DOHH2 (cell line): ENCODE measurements around the gene NEK4.

Experiments
- EZH2phosphoT487 ChIP-seq: fragments of 200-600 bp; sonication (generic); IDR thresholded peaks from 2 replicates; pipeline ENCODE4 v1.6.1; 2017; ENCODE audit warnings: borderline replicate concordance, mild to moderate bottlenecking, antibody characterized with exemption, low read length, moderate library complexity, mixed read lengths
- TF ChIP-seq, protein P1 (sequence below): fragments of 200-600 bp; sonication (generic); IDR thresholded peaks from one replicate; pipeline ENCODE4 v1.5.1; 2014; ENCODE audit warnings: antibody characterized with exemption, mild to moderate bottlenecking, low read depth, low read length; ENCODE audit not compliant: poor library complexity, severe bottlenecking

DNA sequence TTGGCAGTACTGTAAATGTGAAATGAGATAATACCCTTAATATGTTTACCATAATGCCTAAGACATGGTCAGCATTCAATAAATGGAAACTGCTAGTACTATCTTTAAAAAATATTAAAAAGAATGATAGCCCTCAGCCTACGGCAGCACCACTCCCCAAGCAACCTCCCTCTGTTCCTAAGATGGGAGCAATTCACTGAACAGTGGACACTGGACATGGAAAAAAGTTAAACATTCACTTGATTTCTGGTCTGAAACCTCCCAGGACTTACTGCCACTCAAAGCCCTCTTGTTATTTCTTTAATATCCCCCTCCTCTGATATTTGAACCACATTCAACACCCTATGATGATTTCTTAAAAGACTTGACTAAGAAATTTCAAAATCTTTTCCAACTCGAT lies 27.0 kb downstream of the NEK4 start:
- no peak for TF ChIP-seq EZH2phosphoT487
- TF ChIP-seq, protein P1, sequence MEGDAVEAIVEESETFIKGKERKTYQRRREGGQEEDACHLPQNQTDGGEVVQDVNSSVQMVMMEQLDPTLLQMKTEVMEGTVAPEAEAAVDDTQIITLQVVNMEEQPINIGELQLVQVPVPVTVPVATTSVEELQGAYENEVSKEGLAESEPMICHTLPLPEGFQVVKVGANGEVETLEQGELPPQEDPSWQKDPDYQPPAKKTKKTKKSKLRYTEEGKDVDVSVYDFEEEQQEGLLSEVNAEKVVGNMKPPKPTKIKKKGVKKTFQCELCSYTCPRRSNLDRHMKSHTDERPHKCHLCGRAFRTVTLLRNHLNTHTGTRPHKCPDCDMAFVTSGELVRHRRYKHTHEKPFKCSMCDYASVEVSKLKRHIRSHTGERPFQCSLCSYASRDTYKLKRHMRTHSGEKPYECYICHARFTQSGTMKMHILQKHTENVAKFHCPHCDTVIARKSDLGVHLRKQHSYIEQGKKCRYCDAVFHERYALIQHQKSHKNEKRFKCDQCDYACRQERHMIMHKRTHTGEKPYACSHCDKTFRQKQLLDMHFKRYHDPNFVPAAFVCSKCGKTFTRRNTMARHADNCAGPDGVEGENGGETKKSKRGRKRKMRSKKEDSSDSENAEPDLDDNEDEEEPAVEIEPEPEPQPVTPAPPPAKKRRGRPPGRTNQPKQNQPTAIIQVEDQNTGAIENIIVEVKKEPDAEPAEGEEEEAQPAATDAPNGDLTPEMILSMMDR, result no peak
